BJ (cell line): ENCODE results near the gene NUP160. TPM values are rescaled to one million over a fixed set of nuclear protein-coding genes. Genes with fewer than 3 reads are reported as not detected.
"Not testable (repeated sequence)": the region's sequence is repeated elsewhere in the genome, so short reads cannot be mapped to it uniquely, and the experiment has no call there.

ENCODE experiments used
- CTCF ChIA-PET: fragments of 350-600 bp; formaldehyde crosslinking; extraction: SDS; loops from one replicate; lab custom pipeline; 2021; ENCODE audit warnings: antibody characterized with exemption, inconsistent platforms; lab: Yijun Ruan, JAX
- POLR2A ChIA-PET: fragments of 300-600 bp; sonication (Branson Sonifier 250); formaldehyde crosslinking; extraction: SDS; loops from one replicate; lab custom pipeline; 2021; ENCODE audit warnings: antibody characterized with exemption; lab: Charles Lee
- DNase-seq: peaks from one replicate; pipeline ENCODE4 v3.0.0-alpha.2; 2011; ENCODE audit warnings: low read depth
- H3K27me3 ChIP-seq: 2 replicates; pipeline ENCODE4 v1.6.0; 2011; ENCODE audit warnings: low read length; ENCODE audit not compliant: control insufficient read depth, insufficient read depth
- H3K36me3 ChIP-seq: 2 replicates; pipeline ENCODE4 v1.5.1; 2011; ENCODE audit warnings: low read length; ENCODE audit not compliant: control insufficient read depth, insufficient read depth
- H3K4me3 ChIP-seq: 2 replicates; pipeline ENCODE4 v1.5.1; 2011; ENCODE audit warnings: low read depth, mild to moderate bottlenecking, control low read depth, low read length
- polyA plus RNA-seq: library from polyadenylated mRNA; depleted of rRNA; stranded (reverse); fragments of >200 nt; gene quantifications from 2 replicates; pipeline ENCODE4 v1.2.3, GENCODE V29; 2011
- TF ChIP-seq, protein P1 (sequence below): IDR thresholded peaks from 2 replicates; pipeline ENCODE4 v1.5.1; 2011; ENCODE audit warnings: low read depth, mild to moderate bottlenecking, control low read depth, inconsistent platforms, low read length, moderate library complexity; ENCODE audit not compliant: insufficient read depth

The NUP160 gene
- polyA plus RNA-seq, 1 experiment = 13.4 TPM

GRCh38 chr11:47783087-47783610 is 65.0 kb downstream of the NUP160 start:
- no peak for DNase-seq
- Histone ChIP-seq H3K36me3 (peaks cover 10% of the 10 kb centered on the region), H3K27me3 (no peaks in the 10 kb centered on the region), H3K4me3 (no peak overlapping the region)
- ChIA-PET POLR2A (no interaction called here), CTCF (interaction anchor here (1.0 kb wide), 1 partner anchor 409 kb away, joined by 3 read pairs; no protein-coding TSS in a partner anchor)
- TF ChIP-seq, protein P1, sequence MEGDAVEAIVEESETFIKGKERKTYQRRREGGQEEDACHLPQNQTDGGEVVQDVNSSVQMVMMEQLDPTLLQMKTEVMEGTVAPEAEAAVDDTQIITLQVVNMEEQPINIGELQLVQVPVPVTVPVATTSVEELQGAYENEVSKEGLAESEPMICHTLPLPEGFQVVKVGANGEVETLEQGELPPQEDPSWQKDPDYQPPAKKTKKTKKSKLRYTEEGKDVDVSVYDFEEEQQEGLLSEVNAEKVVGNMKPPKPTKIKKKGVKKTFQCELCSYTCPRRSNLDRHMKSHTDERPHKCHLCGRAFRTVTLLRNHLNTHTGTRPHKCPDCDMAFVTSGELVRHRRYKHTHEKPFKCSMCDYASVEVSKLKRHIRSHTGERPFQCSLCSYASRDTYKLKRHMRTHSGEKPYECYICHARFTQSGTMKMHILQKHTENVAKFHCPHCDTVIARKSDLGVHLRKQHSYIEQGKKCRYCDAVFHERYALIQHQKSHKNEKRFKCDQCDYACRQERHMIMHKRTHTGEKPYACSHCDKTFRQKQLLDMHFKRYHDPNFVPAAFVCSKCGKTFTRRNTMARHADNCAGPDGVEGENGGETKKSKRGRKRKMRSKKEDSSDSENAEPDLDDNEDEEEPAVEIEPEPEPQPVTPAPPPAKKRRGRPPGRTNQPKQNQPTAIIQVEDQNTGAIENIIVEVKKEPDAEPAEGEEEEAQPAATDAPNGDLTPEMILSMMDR = no peak

DNA sequence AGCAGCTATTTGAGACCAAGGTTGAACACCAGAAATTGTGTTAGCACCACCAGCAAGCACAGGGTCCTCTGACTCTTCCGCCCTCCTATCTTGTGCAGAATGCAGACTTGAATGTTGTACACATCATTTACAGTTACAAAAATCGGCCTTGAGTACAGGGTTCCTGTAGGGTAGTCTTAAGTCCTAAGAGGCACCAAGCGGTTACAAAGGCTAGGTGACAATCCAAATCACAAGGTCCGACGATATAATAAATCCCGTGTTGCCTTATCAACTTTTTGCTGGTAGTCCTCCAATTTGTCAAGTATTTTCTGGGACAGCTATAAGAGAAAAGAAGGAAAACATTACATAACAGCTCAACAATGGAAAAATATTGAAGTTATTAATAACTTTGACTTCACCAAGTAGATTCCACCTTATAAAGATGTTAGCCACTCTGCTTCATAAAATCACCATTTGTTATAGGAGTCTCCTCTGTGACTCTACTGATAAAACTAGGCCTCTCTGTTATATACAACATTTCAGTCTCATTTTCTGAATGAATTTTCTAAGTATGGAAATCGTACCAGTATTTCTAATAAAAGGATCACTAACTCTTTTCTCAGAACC is 69.2 kb downstream of the NUP160 start:
- no peak for DNase-seq
- TF ChIP-seq, protein P1 = no peak
- H3K4me3 ChIP-seq = no peak overlapping the region
- peaks cover 10% of the 10 kb centered on the region for H3K36me3 ChIP-seq
- ChIA-PET POLR2A (no interaction called here), CTCF (interaction anchor here (1.0 kb wide), 1 partner anchor 9 kb away, joined by 3 read pairs; no protein-coding TSS in a partner anchor)
- H3K27me3 ChIP-seq = no peaks in the 10 kb centered on the region

GRCh38 chr11:47775240-47775869 is 72.8 kb downstream of the NUP160 start:
- ChIA-PET POLR2A (no interaction called here), CTCF (no interaction called here)
- H3K4me3 ChIP-seq = no peak overlapping the region
- H3K27me3 ChIP-seq = no peaks in the 10 kb centered on the region
- TF ChIP-seq, protein P1 = no peak
- H3K36me3 ChIP-seq = peaks cover 10% of the 10 kb centered on the region
- DNase-seq = no peak

- no peak for DNase-seq
- Histone ChIP-seq H3K27me3 (no peaks in the 10 kb centered on the region), H3K4me3 (no peak overlapping the region), H3K36me3 (peaks cover 7% of the 10 kb centered on the region)
- TF ChIP-seq, protein P1 = no peak
- CTCF ChIA-PET = no interaction called here
- POLR2A ChIA-PET = no interaction called here
Measured at GRCh38 chr11:47773882-47774281, 74.3 kb downstream of the NUP160 start.

- CTCF ChIA-PET, POLR2A ChIA-PET, H3K27me3 ChIP-seq: not testable (repeated sequence)
Measured at GRCh38 chr11:47769556-47769955, 78.6 kb downstream of the NUP160 start.

More at GRCh38 chr11:47769556-47769955, 78.6 kb downstream of the NUP160 start:
- not testable (repeated sequence) for DNase-seq, H3K4me3 ChIP-seq, H3K36me3 ChIP-seq
